Stromal cell of bone marrow (primary cell): ENCODE measurements around the gene C18orf63.

Source experiments
- DNase-seq: peaks from one replicate; pipeline ENCODE4 v3.0.0-alpha.2; 2012; ENCODE audit warnings: low read depth

C18orf63 gene

DNA sequence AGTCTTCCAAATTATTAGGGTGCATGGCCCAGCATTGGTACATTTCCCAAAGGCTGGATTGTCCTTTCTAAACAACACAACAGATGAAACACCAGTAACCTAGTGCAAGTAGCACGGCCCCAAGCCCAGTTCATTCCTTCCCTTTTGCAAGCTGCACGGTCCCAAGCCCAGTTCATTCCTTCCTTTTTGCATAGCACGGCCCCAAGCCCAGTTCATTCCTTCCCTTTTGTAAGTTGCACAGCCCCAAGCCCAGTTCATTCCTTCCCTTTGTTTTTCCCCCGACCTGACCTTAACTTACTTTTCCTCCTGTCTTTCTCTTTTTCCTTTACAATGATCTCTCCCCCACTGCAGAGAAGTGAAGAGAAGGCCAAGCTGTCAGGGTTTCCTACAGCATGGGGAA is 60.9 kb downstream of the C18orf63 start:
- no peak for DNase-seq

GRCh38 chr18:74377776-74378175 is 62.1 kb downstream of the C18orf63 start:
- no peak for DNase-seq

GRCh38 chr18:74378179-74378682 is 62.6 kb downstream of the C18orf63 start:
- peak; percentile 73 for DNase-seq

- DNase-seq, result no peak
Measured at GRCh38 chr18:74380916-74381315, 65.3 kb downstream of the C18orf63 start.

DNA sequence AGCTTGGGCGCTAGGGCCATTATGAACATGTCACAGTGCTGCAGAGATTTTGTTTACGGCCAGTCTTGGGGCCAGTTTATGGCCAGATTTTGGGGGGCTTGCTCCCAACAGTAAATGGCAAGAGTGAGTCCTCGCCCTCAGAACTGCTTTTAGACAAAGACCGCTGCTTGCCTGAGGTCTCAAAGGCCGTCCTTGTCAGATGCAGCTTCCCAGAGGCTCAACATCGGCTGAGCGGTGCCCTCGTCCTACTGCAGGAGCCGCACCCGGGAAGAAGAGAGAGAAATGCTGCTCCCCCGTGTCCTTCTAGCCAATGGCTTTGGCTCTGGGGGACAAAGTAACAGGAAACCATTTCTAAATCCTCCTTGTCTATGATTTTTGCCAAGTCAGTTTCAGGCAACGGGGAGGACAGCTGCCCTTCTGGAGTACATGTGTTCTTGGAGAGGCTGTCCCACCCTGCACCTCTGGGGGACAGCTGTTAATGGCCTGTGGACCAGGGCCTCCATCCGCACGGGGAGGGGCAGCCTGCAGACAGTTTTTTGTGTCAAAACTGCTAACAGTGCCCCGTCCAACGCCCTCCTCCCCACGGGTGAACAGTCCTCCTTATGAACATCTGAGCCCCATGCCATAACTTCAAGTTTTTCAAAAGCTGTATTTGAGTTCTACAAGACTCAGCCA is 66.1 kb downstream of the C18orf63 start:
- no peak for DNase-seq

GRCh38 chr18:74382481-74383017 is 66.9 kb downstream of the C18orf63 start:
- DNase-seq, result no peak

- no peak for DNase-seq
Measured at GRCh38 chr18:74387383-74387782, 71.7 kb downstream of the C18orf63 start.

DNA sequence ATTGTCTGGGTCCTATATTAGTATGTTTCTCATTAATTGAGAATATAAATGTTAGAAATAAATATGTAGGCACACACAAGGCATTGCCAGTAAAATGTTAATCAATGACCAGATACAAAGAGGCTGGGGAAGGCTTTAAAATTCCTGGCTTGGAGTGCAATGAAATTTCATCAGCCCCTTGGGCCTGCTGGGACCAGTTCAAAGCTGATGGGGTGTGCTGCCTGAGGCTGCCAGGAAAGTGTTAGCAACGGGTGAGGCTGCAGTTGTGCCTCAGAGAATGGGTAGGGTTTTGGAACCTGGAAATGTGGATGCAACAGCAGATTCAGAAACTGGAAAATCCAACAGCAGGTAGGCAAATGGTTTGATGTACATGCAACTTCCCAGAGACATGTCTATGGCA is 72.6 kb downstream of the C18orf63 start:
- no peak for DNase-seq

GRCh38 chr18:74389171-74389927 is 73.7 kb downstream of the C18orf63 start:
- DNase-seq, result no peak

GRCh38 chr18:74389991-74390390 is 74.4 kb downstream of the C18orf63 start:
- no peak for DNase-seq

GRCh38 chr18:74390900-74391299 is 75.3 kb downstream of the C18orf63 start:
- DNase-seq, result no peak

GRCh38 chr18:74392323-74392722 is 76.7 kb downstream of the C18orf63 start:
- DNase-seq, result no peak

DNA sequence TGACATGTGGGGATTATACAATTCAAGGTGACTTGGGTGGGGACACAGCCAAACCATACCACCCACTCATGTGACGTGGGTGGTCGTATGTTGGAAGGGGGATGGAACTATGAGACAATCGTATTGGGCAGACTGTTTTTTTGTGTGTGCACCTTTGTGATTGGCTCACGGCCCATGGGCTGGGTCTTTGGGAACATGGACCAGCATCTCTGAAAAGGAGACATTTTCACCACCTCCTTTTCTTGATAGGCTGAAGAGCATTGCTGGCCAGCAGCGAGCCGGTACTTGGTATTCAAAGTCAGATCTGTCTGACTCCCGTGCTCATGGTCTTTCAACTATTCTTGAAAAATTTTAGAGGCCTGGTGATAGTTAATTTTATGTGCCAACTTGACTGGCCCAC is 79.4 kb downstream of the C18orf63 start:
- no peak for DNase-seq

GRCh38 chr18:74395648-74396154 is 80.1 kb downstream of the C18orf63 start:
- DNase-seq, result no peak

GRCh38 chr18:74396171-74397169 is 80.8 kb downstream of the C18orf63 start:
- DNase-seq, result no peak

DNA sequence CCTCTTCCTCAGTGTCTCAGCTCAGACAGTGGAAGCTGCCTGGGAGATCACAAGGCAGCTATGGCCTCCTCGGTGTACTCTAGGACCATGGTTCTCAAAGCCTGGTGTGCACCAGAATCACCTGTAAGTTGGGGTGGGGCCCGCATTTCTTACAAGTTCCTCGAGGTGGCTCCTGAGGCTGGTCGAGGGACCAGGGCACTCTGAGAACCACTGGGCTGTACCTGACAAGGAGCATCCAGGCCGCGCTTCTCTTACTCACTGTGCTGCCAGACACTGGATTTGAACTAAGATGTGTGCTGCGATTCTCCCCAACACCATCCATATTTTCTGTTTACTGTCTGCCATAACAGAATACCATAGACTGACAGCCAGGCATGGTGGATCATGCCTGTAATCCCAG is 81.9 kb downstream of the C18orf63 start:
- no peak for DNase-seq

DNA sequence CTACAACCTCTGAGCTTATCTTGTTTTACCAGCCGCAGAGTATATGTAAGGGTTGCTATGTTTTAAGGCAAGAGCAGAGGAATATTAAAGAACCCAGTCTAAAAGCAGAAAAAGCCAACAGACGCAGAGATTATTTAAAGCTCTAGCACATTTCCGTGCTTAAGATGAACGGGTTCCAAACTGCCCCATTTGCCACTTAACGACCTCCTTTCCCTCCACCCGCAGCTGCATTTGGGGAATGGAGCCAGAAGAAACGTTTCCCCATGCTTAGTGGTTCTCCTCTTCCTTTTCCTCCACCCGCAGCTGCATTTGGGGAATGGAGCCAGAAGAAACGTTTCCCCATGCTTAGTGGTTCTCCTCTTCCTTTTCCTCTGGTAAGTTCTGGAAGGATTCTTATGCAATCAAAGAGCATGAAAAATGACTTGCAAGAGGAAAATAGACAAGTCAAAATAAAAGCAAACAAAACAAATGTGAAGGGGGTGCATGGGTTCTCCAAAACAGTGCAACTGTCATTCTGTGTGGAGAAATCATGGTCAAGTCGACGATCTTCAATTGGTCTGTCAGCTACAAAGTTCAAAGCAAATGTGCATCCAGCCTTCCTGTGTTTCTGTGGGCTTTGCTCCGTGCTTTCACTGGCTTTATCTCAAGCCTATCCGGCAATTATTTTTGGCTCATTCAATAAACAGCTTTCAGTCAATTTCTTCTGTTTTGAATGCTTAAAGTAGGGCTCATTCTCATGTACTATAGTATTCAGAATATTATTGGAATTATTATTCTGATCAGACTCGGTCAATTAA is 83.7 kb downstream of the C18orf63 start:
- no peak for DNase-seq

GRCh38 chr18:74400813-74401212 is 85.2 kb downstream of the C18orf63 start:
- no peak for DNase-seq

GRCh38 chr18:74402806-74403433 is 87.3 kb downstream of the C18orf63 start:
- no peak for DNase-seq

- DNase-seq, result no peak
Measured at GRCh38 chr18:74407888-74408287, 92.2 kb downstream of the C18orf63 start.
